ENCODE results near the gene TNRC18.

The TNRC18 gene

DNA sequence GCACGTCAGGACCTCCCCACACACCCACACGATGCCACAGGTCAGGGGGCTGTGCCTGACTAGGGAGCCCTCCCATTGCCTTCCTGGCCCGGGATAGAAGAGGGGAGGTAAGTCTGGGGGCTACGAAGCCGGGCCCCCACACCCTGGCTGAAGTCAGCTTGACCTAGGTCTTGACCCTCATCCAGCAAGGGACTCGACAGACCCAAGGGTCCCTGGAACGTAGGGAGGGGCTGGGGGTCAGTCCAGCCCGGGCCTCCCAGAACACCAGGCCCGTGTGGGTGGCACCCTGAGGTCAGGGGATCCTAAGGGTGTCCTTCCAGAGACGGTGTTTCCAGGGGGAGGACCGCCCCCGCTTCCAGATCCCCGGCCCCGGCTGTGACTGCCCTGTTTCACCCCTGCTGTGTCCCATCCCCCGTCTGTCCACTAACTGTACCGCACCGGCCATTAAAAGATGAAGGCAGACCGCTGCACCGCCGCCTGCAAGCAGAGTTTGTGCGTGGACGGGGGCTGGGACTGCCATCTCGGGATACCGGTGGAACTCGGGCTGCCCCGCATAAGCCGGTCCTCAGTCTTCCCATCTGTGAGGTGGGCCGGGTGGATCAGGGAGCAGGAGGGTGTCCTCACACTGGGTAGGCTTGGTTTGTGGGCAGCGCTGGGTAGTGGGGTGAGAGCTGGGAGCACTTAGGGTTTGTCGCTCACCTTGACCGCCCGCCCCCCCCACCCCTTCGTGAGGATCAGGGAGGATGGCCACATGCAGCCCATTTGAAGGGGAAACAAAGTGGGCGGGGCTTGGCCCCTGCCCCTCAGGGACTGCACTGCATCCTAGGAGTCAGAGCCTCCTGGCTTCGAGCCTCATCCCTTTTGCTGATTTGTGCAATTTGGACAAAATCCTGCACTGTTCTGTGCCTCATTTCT lies 119.8 kb downstream of the TNRC18 start:
- TF ChIP-seq, protein P1, sequence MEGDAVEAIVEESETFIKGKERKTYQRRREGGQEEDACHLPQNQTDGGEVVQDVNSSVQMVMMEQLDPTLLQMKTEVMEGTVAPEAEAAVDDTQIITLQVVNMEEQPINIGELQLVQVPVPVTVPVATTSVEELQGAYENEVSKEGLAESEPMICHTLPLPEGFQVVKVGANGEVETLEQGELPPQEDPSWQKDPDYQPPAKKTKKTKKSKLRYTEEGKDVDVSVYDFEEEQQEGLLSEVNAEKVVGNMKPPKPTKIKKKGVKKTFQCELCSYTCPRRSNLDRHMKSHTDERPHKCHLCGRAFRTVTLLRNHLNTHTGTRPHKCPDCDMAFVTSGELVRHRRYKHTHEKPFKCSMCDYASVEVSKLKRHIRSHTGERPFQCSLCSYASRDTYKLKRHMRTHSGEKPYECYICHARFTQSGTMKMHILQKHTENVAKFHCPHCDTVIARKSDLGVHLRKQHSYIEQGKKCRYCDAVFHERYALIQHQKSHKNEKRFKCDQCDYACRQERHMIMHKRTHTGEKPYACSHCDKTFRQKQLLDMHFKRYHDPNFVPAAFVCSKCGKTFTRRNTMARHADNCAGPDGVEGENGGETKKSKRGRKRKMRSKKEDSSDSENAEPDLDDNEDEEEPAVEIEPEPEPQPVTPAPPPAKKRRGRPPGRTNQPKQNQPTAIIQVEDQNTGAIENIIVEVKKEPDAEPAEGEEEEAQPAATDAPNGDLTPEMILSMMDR (conservative IDR thresholded peaks at IDR 0.05; ENCODE audit: low read depth, low read length) = no peak
- no peak for DNase-seq (ENCODE audit: low read depth)

DNA sequence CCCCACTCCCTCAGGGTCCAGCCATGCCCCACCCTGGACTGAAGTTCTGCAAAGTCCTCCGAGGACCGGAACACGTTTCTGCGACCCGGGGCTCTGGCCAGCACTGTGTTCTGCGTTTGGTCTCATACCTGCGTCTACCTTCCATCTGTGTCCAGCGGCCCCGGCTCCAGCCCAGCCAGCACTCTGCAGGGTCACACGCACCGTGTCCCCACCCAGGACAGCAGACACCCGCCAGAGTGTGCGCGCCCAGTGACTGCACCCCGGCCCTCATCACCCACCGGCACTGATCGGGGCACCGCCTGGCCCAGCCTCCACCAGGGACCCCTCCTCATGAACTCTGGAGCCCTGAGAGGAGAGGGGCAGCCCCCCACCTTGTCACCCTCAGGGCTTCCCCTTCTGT lies 120.6 kb downstream of the TNRC18 start:
- TF ChIP-seq, protein P1 (conservative IDR thresholded peaks at IDR 0.05; ENCODE audit: low read depth, low read length) = no peak
- no peak for DNase-seq (ENCODE audit: low read depth)
- no peak overlapping the region for H3K4me3 ChIP-seq (ENCODE audit: low read depth, low read length)

More for the DNA sequence above, 119.8 kb downstream of the TNRC18 start:
- no peak overlapping the region for H3K4me3 ChIP-seq (ENCODE audit: low read depth, low read length)

DNA sequence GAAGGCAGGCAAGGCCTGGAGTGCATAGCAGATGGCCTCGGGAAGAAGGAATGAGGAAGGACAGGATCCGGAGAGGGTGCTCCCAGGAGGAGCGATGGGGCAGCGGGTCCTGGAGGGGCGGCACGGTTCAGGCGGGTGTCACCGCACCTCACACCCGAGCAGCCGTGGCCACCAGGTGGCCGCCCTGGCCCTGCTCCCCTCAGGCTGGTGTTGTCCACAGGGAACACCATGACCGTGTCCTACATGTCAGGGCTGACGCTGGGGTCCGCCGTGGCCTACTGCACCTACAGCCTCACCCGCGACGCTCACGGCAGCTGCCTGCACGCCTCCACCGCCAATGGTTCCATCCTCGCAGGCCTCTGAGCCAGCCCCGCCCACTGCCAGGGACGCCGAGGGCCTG lies 121.1 kb downstream of the TNRC18 start:
- TF ChIP-seq, protein P1 (conservative IDR thresholded peaks at IDR 0.05; ENCODE audit: low read depth, low read length) = no peak
- no peak overlapping the region for H3K4me3 ChIP-seq (ENCODE audit: low read depth, low read length)
- no peak for DNase-seq (ENCODE audit: low read depth)

DNA sequence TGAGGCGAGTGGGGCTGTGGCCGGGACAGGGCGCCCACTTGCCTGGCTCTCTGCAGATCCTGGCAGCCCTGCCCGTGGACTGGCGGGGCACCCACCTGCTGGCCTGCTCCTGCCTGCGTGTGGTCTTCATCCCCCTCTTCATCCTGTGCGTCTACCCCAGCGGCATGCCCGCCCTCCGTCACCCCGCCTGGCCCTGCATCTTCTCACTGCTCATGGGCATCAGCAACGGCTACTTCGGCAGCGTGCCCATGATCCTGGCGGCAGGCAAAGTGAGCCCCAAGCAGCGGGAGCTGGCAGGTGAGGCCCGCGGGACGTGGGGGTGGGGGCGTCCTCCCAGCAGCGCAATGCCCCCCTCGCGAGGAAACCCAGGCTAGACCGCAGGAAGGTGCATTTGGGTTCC lies 123.3 kb downstream of the TNRC18 start:
- TF ChIP-seq, protein P1 (conservative IDR thresholded peaks at IDR 0.05; ENCODE audit: low read depth, low read length) = no peak
- no peak overlapping the region for H3K4me3 ChIP-seq (ENCODE audit: low read depth, low read length)
- DNase-seq (ENCODE audit: low read depth) = no peak

DNA sequence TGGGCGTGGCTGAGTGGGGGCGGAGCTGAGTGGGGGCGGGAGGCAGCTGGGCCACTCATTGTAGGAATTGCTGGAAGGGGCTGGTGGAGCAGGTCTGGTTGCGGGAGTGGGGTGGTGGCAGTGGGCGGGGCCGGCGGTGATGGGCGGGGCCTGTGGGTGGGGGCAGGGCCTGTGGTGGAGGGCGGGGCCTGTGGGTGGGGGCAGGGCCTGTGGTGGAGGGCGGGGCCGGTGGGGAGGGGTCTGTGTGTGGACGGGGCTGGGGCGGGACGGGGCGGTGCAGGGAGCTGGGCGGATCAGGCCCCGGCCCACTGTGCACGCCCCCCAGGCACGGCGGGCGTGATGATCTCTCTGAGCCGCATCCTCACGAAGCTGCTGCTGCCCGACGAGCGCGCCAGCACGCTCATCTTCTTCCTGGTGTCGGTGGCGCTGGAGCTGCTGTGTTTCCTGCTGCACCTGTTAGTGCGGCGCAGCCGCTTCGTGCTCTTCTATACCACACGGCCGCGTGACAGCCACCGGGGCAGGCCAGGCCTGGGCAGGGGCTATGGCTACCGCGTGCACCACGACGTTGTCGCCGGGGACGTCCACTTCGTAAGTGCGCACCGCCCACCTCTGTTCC lies 126.9 kb downstream of the TNRC18 start:
- DNase-seq (ENCODE audit: low read depth) = peak; percentile 5
- TF ChIP-seq, protein P1 (conservative IDR thresholded peaks at IDR 0.05; ENCODE audit: low read depth, low read length) = no peak
- no peak overlapping the region for H3K4me3 ChIP-seq (ENCODE audit: low read depth, low read length)

DNA sequence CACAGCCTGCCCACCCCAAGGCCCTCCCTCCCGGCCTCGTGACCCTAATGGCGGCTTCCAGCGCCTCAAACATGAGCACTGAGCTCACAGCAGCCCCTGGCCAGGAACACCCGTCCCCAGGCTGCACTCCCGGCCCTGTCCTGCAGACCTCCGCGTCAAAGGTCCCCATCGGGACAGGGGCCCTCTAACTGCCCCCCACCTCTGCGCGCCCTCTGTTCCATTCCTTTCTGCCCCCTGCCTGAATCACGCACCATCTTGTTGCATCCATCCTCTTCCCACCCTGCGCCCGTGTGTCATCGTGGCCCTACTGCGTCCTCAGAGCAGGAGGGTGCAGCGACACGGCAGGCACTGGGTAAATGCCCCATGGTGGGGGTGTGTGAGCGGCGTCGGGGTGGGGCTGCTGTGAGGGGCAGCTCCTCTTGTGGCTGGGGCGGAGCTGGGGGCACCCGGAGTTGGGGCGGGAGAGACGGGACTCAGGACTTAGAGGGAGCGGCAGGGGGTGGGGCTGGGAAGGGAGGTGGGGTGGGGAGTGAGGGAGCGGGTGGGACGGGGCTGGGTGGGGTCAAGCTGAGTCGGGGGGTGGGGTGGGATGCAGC lies 127.5 kb downstream of the TNRC18 start:
- TF ChIP-seq, protein P1 (conservative IDR thresholded peaks at IDR 0.05; ENCODE audit: low read depth, low read length) = no peak
- no peak for DNase-seq (ENCODE audit: low read depth)
- no peak overlapping the region for H3K4me3 ChIP-seq (ENCODE audit: low read depth, low read length)
